ENCODE data around the gene URAD.

DNA sequence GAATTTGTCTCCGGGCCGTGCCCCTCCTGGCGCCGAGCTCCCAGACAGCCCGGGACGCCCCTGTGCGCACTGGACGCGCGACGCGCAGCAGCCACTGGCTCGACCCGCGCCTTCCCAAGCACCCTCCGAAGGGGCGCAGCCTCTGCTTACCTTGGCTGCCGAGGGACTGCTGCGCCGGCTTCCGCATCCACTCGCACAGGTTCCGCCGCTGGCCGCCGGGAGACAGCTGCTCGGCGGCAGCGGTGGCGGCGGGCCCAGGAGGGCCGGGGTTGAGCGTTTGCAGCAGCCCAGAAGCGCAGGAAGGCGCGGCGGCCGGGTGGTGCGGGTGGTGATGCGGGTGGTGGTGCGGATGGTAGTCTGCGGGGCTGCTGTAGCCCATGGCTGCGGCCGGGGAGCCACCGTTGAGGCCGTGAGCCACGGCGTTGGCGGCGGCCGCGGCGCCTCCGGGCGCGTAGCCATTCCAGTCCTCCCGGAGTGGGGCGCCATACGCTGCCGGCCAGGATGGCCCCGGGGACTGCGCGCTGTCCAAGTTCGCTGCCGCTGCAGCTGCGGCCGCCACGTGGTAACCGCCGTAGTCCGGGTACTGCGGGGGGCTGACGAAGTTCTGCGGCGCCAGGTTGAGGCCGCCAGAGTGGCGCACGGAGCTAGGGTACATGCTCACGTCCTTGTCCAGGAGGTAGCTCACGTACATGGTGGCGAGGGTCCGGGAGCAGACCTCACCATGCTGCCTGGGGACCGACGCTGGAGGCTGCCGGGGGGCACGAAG, 20.0 kb downstream of the URAD start:
- TF ChIP-seq EZH2phosphoT487 (IDR thresholded peaks at IDR 0.05; ENCODE audit: low read length), result no peak
- TF ChIP-seq, protein P1, sequence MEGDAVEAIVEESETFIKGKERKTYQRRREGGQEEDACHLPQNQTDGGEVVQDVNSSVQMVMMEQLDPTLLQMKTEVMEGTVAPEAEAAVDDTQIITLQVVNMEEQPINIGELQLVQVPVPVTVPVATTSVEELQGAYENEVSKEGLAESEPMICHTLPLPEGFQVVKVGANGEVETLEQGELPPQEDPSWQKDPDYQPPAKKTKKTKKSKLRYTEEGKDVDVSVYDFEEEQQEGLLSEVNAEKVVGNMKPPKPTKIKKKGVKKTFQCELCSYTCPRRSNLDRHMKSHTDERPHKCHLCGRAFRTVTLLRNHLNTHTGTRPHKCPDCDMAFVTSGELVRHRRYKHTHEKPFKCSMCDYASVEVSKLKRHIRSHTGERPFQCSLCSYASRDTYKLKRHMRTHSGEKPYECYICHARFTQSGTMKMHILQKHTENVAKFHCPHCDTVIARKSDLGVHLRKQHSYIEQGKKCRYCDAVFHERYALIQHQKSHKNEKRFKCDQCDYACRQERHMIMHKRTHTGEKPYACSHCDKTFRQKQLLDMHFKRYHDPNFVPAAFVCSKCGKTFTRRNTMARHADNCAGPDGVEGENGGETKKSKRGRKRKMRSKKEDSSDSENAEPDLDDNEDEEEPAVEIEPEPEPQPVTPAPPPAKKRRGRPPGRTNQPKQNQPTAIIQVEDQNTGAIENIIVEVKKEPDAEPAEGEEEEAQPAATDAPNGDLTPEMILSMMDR (IDR thresholded peaks at IDR 0.05; ENCODE audit: low read length), result no peak
